A549 (cell line): Measurements from ENCODE around the gene PHYHIPL.

Experiments
- CBX8 ChIP-seq: fragments of 200-600 bp; sonication (generic); IDR thresholded peaks from 2 replicates; pipeline ENCODE4 v1.6.1; 2016
- CTCF ChIP-seq: fragments of >200 bp; sonication (Bioruptor Twin); formaldehyde crosslinking; IDR thresholded peaks from 3 replicates; pipeline ENCODE4 v1.5.1; 2016
- HDAC2 ChIP-seq: fragments of 200-600 bp; sonication (generic); IDR thresholded peaks from 2 replicates; pipeline ENCODE4 v1.6.1; 2016
- RFX5 ChIP-seq: fragments of 450-650 bp; IDR thresholded peaks from 2 replicates; pipeline ENCODE4 v1.7.1; 2014; ENCODE audit warnings: antibody characterized with exemption, mild to moderate bottlenecking, moderate library complexity
- SMC3 ChIP-seq: fragments of >200 bp; sonication (Bioruptor Twin); formaldehyde crosslinking; IDR thresholded peaks from 3 replicates; pipeline ENCODE4 v1.6.1; 2018; ENCODE audit warnings: inconsistent platforms
- USF2 ChIP-seq: fragments of 450-650 bp; IDR thresholded peaks from 2 replicates; pipeline ENCODE4 v1.6.1; 2014; ENCODE audit warnings: antibody characterized with exemption

GRCh38 chr10:59287587-59288255 lies 111.3 kb downstream of the PHYHIPL start:
- TF ChIP-seq CBX8 (no peak), CTCF (no peak), HDAC2 (no peak), USF2 (no peak), SMC3 (no peak), RFX5 (no peak)
